Activated CD8-positive, alpha-beta memory T cell treated with anti-CD3 and anti-CD28 coated beads, Interleukin-2, amount 10 ng/mL, durations not matched to agents 7 days and 5 days (primary cell): ENCODE results near the gene OR4K14. TPM values are rescaled to one million over a fixed set of nuclear protein-coding genes. Genes with fewer than 3 reads are reported as not detected.
"Not testable (repeated sequence)": the region's sequence is repeated elsewhere in the genome, so short reads cannot be mapped to it uniquely, and the experiment has no call there.

Experiments used
- ATAC-seq: fragments of 150-1000 bp; cut with Tn5 transposase; one replicate; pipeline ENCODE4 v1.10.0; 2021; ENCODE audit warnings: moderate library complexity
- CTCF ChIA-PET: fragments of 350-600 bp; sonication (Branson Sonifier 250); formaldehyde crosslinking; loops from one replicate; lab custom pipeline; 2021; ENCODE audit warnings: antibody characterized with exemption; lab: Charles Lee
- DNase-seq: peaks from one replicate; pipeline ENCODE4 v3.0.0-alpha.2; 2020
- H3K27ac Mint-ChIP-seq: one replicate; pipeline ENCODE4 v1.8.0; 2021; ENCODE audit warnings: mild to moderate bottlenecking, mixed read lengths
- H3K27me3 Mint-ChIP-seq: one replicate; pipeline ENCODE4 v1.8.0; 2021; ENCODE audit warnings: mixed read lengths
- H3K36me3 Mint-ChIP-seq: one replicate; pipeline ENCODE4 v1.8.0; 2021; ENCODE audit warnings: mild to moderate bottlenecking, mixed read lengths
- H3K4me1 Mint-ChIP-seq: one replicate; pipeline ENCODE4 v1.8.0; 2021; ENCODE audit warnings: mixed read lengths
- H3K4me3 Mint-ChIP-seq: one replicate; pipeline ENCODE4 v1.8.0; 2021; ENCODE audit warnings: mild to moderate bottlenecking, moderate library complexity, mixed read lengths
- H3K9me3 Mint-ChIP-seq: one replicate; pipeline ENCODE4 v1.8.0; 2022; ENCODE audit warnings: low read depth, mixed read lengths
- total RNA-seq, 2 experiments: library from RNA; stranded (reverse); gene quantifications; one replicate each; pipeline ENCODE4 v1.2.3, GENCODE V29; 2021

Gene OR4K14
- not detected for total RNA-seq

GRCh38 chr14:20019257-20019865, at the start of gene OR4K14:
Gene OR4K14 (minus strand): TSS chr14:20019307. CDS start chr14:20015193, 4,114 bp downstream.
- ATAC-seq: no peak
- Mint-ChIP-seq H3K9me3 (no peaks in the 10 kb centered on the region), H3K27ac (no peak within 1 kb of the TSS), H3K36me3 (no peaks in the 10 kb centered on the region), H3K27me3 (no peaks in the 10 kb centered on the region), H3K4me3 (no peak within 1 kb of the TSS), H3K4me1 (no peaks in the 10 kb centered on the region)
- CTCF ChIA-PET: no interaction called here
- DNase-seq: no peak

DNA sequence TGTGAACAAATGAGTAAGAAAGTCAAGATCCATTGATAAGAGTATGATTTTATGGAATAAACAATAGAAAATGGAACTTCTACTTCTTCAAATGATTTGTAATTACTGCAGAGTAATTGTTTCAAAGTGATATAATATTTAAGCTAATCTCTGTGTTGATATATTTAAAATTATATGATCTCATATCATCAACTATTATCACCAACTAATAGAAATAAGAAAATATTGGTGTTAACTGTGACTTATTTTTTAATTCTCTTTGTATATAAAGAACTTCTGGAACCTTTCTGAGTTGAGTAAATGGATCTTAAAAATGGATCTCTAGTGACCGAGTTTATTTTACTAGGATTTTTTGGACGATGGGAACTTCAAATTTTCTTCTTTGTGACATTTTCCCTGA, 40.6 kb upstream of the OR4K14 start, which contains the start of gene OR4L1:
TSS of gene OR4L1 (plus strand) at position 301 of the 400 bp plus-strand sequence. CDS start at position 301, 0 bp downstream.
- H3K27ac Mint-ChIP-seq: no peak within 1 kb of the TSS
- H3K36me3 Mint-ChIP-seq: no peaks in the 10 kb centered on the region
- peaks cover 2% of the 10 kb centered on the region for H3K9me3 Mint-ChIP-seq
- ATAC-seq: no peak
- no peaks in the 10 kb centered on the region for H3K4me1 Mint-ChIP-seq
- no peak within 1 kb of the TSS for H3K4me3 Mint-ChIP-seq
- CTCF ChIA-PET: no interaction called here
- no peaks in the 10 kb centered on the region for H3K27me3 Mint-ChIP-seq
- DNase-seq: no peak

DNA sequence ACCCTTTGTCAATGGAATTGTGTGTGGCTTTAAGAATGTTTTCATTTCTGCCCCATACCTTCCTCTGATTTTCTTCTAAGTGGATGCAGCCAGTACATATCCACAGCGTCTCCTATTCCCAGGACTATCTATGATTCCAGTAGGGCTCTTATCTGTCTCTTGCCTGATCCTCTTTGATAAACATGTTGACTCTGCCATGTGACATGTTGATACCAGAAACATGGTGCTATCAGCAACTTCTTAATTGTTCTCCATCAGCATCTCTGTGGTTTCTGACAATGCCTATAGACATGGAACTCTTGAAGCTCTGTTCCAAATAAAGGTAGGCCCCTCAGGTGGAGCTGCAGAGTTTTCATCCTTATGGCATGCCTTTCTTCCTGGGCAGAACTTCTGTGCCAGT, 29.1 kb upstream of the OR4K14 start:
- Mint-ChIP-seq H3K27me3 (peaks cover 3% of the 10 kb centered on the region), H3K9me3 (no peaks in the 10 kb centered on the region), H3K27ac (no peak overlapping the region), H3K4me1 (no peaks in the 10 kb centered on the region), H3K4me3 (no peak overlapping the region), H3K36me3 (no peaks in the 10 kb centered on the region)
- CTCF ChIA-PET: no interaction called here
- no peak for ATAC-seq
- no peak for DNase-seq

- Mint-ChIP-seq H3K27ac (no peak overlapping the region), H3K27me3 (peaks cover 2% of the 10 kb centered on the region), H3K36me3 (no peaks in the 10 kb centered on the region), H3K9me3 (no peaks in the 10 kb centered on the region), H3K4me1 (no peaks in the 10 kb centered on the region), H3K4me3 (no peak overlapping the region)
- DNase-seq: no peak
- CTCF ChIA-PET: no interaction called here
- no peak for ATAC-seq
Observed at GRCh38 chr14:20044243-20044642, 25.1 kb upstream of the OR4K14 start.

DNA sequence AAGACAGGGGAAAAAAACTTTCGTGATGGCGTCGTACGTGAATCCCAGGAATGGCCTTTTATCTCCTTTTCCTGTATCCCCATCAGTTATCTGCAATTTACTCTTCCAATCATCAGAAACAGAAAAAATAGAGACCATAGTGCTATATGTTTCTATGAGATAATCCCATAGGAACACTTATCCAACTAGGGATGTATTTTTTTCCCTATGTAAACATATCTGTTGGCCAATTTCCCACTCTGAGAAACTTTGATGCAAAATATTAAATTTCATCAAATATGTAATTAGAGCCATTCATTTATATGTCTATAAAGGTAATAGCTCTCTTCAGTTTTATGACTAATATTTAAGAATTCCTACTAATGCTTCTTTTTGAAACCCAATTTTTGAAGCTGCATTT, 16.8 kb upstream of the OR4K14 start, which contains the start of gene OR4K13:
TSS of gene OR4K13 (minus strand) at position 101 of the 400 bp plus-strand sequence. CDS start 1,280 bp downstream, outside the sequence.
- peaks cover 1% of the 10 kb centered on the region for H3K4me1 Mint-ChIP-seq
- ATAC-seq (no peak), DNase-seq (no peak)
- no peak within 1 kb of the TSS for H3K27ac Mint-ChIP-seq
- H3K4me3 Mint-ChIP-seq: no peak within 1 kb of the TSS
- CTCF ChIA-PET: no interaction called here
- H3K9me3 Mint-ChIP-seq: no peaks in the 10 kb centered on the region
- H3K27me3 Mint-ChIP-seq: no peaks in the 10 kb centered on the region
- no peaks in the 10 kb centered on the region for H3K36me3 Mint-ChIP-seq

- CTCF ChIA-PET: no interaction called here
- ATAC-seq: no peak
- H3K27ac Mint-ChIP-seq: no peak overlapping the region
- H3K9me3 Mint-ChIP-seq: no peaks in the 10 kb centered on the region
- no peaks in the 10 kb centered on the region for H3K36me3 Mint-ChIP-seq
- no peak for DNase-seq
- H3K27me3 Mint-ChIP-seq: no peaks in the 10 kb centered on the region
- H3K4me3 Mint-ChIP-seq: no peak overlapping the region
- H3K4me1 Mint-ChIP-seq: peaks cover 1% of the 10 kb centered on the region
Observed at GRCh38 chr14:20035449-20035848, 16.3 kb upstream of the OR4K14 start.

GRCh38 chr14:20031058-20031457, 12.0 kb upstream of the OR4K14 start:
- H3K36me3 Mint-ChIP-seq: no peaks in the 10 kb centered on the region

GRCh38 chr14:20008156-20008555, 11.0 kb downstream of the OR4K14 start:
- peaks cover 6% of the 10 kb centered on the region for H3K9me3 Mint-ChIP-seq
- H3K27ac Mint-ChIP-seq: no peak overlapping the region
- H3K4me3 Mint-ChIP-seq: no peak overlapping the region
- DNase-seq (no peak), ATAC-seq (no peak)
- no peaks in the 10 kb centered on the region for H3K36me3 Mint-ChIP-seq
- H3K27me3 Mint-ChIP-seq: no peaks in the 10 kb centered on the region
- no peaks in the 10 kb centered on the region for H3K4me1 Mint-ChIP-seq
- CTCF ChIA-PET: no interaction called here

More at GRCh38 chr14:20031058-20031457, 12.0 kb upstream of the OR4K14 start:
- DNase-seq (no peak), ATAC-seq (no peak)
- CTCF ChIA-PET: no interaction called here
- Mint-ChIP-seq H3K27ac (no peak overlapping the region), H3K4me3 (no peak overlapping the region), H3K4me1 (peaks cover 1% of the 10 kb centered on the region), H3K27me3 (no peaks in the 10 kb centered on the region), H3K9me3 (no peaks in the 10 kb centered on the region)

DNA sequence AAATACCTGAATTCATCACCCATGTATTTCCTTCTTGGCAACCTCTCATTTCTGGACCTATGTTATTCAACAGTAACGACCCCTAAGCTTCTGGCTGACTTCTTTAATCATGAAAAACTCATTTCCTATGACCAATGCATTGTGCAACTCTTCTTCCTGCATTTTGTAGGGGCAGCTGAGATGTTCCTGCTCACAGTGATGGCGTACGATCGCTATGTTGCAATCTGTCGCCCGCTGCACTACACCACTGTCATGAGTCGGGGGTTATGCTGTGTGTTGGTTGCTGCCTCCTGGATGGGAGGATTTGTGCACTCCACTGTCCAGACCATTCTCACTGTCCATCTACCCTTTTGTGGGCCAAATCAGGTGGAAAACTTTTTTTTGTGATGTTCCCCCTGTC, 16.8 kb downstream of the OR4K14 start:
- H3K27me3 Mint-ChIP-seq: no peaks in the 10 kb centered on the region
- no peaks in the 10 kb centered on the region for H3K36me3 Mint-ChIP-seq
- no peak for ATAC-seq
- H3K9me3 Mint-ChIP-seq: peaks cover 4% of the 10 kb centered on the region
- no peak for DNase-seq
- CTCF ChIA-PET: no interaction called here
- no peak overlapping the region for H3K27ac Mint-ChIP-seq
- no peaks in the 10 kb centered on the region for H3K4me1 Mint-ChIP-seq
- no peak overlapping the region for H3K4me3 Mint-ChIP-seq

DNA sequence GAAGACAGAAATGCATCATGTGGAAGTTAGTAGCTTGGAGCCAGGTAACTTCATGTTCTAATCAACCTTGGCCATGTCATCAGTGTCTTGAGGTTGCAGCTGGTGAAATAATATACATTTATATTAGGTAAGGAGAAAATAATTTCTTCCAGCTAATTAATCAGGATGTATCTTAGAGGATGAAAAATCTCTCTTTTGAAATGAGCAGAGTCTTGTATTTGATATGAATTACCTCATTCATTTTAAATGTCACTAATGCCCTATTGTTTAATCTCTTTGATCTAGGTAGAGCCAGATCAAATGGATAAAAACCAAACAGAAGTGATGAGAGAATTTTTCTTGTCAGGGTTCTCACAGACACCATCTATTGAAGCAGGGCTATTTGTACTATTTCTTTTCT, 17.2 kb downstream of the OR4K14 start, which contains the start of gene OR4Q2:
TSS of gene OR4Q2 (plus strand) at position 301 of the 400 bp plus-strand sequence.
- peaks cover 4% of the 10 kb centered on the region for H3K9me3 Mint-ChIP-seq
- no peak for ATAC-seq
- CTCF ChIA-PET: no interaction called here
- no peaks in the 10 kb centered on the region for H3K27me3 Mint-ChIP-seq
- DNase-seq: no peak
- no peak within 1 kb of the TSS for H3K4me3 Mint-ChIP-seq
- no peaks in the 10 kb centered on the region for H3K36me3 Mint-ChIP-seq
- H3K4me1 Mint-ChIP-seq: no peaks in the 10 kb centered on the region
- no peak within 1 kb of the TSS for H3K27ac Mint-ChIP-seq

GRCh38 chr14:19993438-19993837, 25.7 kb downstream of the OR4K14 start:
- Mint-ChIP-seq H3K27ac (no peak overlapping the region), H3K4me3 (no peak overlapping the region), H3K9me3 (peaks cover 3% of the 10 kb centered on the region), H3K27me3 (no peaks in the 10 kb centered on the region), H3K36me3 (no peaks in the 10 kb centered on the region), H3K4me1 (no peaks in the 10 kb centered on the region)
- CTCF ChIA-PET: no interaction called here
- no peak for ATAC-seq
- no peak for DNase-seq

DNA sequence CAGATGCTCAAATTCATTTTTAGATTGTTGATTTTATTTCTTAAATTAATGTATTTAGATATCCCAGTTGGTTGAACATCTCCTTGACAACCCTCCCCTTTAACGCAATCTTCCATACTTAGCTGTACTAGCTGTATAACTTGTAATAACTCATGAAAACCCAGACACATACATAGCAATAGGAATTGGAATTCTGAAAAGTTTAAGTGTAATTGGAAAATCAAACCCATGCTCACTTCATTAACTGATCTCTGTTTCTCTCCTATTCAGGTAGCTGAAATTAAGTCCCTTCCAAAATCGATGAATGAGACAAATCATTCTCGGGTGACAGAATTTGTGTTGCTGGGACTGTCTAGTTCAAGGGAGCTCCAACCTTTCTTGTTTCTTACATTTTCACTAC, 43.8 kb downstream of the OR4K14 start, which contains the start of gene OR4K15:
TSS of gene OR4K15 (plus strand) at position 301 of the 400 bp plus-strand sequence. CDS start at position 301, 0 bp downstream.
- peaks cover 9% of the 10 kb centered on the region for H3K4me1 Mint-ChIP-seq
- DNase-seq (no peak), ATAC-seq (no peak)
- H3K27ac Mint-ChIP-seq: no peak within 1 kb of the TSS
- H3K36me3 Mint-ChIP-seq: no peaks in the 10 kb centered on the region
- H3K4me3 Mint-ChIP-seq: no peak within 1 kb of the TSS
- H3K9me3 Mint-ChIP-seq: no peaks in the 10 kb centered on the region
- no peaks in the 10 kb centered on the region for H3K27me3 Mint-ChIP-seq
- CTCF ChIA-PET: no interaction called here

DNA sequence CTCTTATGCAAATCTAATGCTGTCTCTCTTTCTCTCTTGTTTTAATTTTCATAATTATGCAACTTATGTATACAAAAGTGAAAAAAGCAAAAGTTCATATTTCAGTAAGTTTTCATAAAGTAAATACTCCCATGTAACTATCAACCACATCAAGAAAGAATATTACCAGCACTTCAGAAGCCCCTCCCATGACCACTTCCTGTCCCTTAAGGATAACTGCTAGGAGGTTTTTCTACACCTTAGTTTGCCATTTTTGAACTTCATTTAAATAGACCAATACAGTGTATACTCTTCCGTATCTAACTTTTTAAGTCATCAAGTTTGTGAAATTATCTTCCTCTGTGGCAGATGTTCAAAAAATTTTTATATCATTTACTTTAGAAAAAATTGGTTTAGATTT, 44.3 kb downstream of the OR4K14 start:
- H3K27me3 Mint-ChIP-seq: no peaks in the 10 kb centered on the region
- H3K9me3 Mint-ChIP-seq: no peaks in the 10 kb centered on the region
- no peak overlapping the region for H3K4me3 Mint-ChIP-seq
- DNase-seq: no peak
- ATAC-seq: no peak
- CTCF ChIA-PET: no interaction called here
- H3K27ac Mint-ChIP-seq: no peak overlapping the region
- peaks cover 9% of the 10 kb centered on the region for H3K4me1 Mint-ChIP-seq
- no peaks in the 10 kb centered on the region for H3K36me3 Mint-ChIP-seq

GRCh38 chr14:19969735-19970134, 49.4 kb downstream of the OR4K14 start:
- H3K4me1 Mint-ChIP-seq, H3K27ac Mint-ChIP-seq, DNase-seq, ATAC-seq, H3K36me3 Mint-ChIP-seq, H3K27me3 Mint-ChIP-seq, H3K4me3 Mint-ChIP-seq, CTCF ChIA-PET, H3K9me3 Mint-ChIP-seq: not testable (repeated sequence)
